Measurements from ENCODE around the gene HECTD3.

Gene HECTD3

DNA sequence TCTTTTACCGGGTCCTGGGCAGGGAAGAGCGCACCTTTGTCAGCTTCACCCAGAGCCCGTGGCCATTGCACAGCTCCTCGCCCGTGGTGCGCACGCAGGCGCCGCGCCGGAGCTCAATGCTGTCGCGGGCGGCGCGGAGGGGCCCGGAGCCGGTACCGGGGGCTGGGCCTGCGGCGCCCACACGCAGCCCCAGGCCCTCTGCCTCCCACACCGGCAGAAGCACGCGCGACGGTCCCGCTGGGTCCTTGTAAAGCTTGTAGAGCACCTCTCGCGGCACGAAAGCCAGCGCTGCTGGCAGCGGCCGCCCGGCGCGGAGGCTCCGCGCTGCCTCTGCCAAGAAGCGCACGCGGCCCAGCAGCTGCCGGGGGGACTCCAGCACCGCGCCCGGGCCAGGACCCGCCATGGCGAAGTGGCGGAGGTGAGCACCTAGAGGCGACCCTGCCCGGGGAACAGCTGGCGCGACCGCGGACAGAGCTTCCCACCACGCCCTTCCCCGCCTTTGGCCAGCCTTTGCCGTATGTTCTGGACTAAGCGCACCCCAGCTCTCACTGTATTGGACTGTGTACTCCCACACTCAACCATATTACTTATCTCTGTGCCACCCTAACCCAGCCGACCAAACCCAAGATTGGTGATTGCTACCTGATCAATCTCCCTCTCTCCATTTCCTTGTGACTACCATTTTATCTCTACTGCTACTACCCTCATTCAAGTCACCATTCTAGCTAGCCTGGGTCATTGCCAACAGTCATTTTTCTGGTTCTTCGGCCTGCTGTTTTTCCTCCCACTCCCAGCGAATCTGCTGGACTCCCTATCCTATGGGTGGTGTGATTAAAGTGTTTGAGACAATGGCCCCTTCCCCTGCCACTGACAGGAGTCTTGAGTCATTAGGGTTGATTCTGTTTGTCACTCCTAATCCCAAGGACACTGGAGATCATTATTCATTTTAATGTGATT lies at the start of gene HECTD3:
HECTD3 (minus strand) TSS at position 470 of the 957 bp plus-strand sequence; CDS start at position 403, 67 bp downstream.
- peak; percentile 32 for DNase-seq

GRCh38 chr1:45059829-45060228 lies 48.7 kb upstream of the HECTD3 start:
- no peak for DNase-seq

- DNase-seq: no peak
Observed at GRCh38 chr1:45057542-45057941, 46.4 kb upstream of the HECTD3 start.

GRCh38 chr1:45051005-45051772 lies 40.1 kb upstream of the HECTD3 start:
- no peak for DNase-seq

- no peak for DNase-seq
Observed at GRCh38 chr1:45047032-45047431, 35.9 kb upstream of the HECTD3 start.

DNA sequence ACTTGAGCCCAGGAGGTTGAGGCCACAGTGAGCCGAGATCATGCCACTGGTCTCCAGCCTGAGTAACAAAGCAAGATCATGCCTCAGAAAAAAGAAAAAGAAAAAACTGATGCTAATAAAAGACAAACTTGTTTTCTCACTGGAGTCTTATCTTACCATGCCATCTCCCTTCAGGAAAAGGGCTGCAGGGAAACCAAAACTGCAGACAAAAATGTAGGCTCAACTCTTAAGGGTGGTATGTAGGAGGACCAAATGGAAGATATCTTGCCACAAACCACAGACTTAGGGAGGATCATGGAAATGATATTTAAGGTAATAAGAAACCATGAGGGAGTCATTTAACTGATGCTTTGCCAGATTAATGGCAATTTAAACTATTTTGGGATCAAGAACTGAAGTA lies 33.8 kb upstream of the HECTD3 start:
- DNase-seq: no peak

DNA sequence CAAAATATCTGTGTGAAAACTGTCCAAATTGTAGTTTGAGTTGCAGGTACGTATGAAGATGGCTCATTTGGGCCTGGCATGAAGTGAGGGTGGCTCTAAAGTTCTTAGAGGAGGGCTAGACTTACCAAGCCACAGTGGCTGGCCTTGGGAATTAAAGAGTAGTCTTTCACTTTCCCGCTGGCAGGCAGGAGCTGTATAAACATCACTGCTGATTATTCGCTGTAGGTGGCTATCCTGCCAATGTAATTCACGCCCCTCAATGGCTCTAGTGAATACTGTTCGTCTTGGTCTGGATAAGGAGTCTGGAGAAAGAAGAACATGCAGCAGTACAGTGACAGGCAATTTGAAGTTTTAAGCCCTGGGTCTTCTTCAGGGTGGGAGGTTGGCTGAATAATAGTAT lies 32.0 kb upstream of the HECTD3 start:
- no peak for DNase-seq

DNA sequence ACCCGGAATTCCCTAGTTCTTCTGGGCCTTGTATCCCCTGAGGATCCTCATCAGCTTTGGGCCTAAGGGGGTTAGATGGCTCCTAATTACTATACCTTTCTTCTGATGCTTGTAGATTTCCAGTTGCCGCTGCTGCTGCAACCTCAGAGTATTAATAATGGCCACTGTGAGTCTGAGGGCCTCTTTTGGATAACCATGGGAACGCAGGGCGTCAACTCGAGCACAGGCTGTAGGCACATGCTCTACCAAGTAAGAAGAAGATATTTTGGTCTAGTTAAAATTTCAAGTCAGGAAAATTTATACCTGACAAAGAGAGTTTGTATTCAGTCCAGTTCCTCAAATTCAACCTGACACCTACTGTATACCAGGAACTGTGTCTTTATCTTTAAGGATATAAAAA lies 29.2 kb upstream of the HECTD3 start:
- no peak for DNase-seq

- DNase-seq: no peak
Observed at GRCh38 chr1:45038661-45039364, 27.7 kb upstream of the HECTD3 start.

- no peak for DNase-seq
Observed at GRCh38 chr1:45038240-45038639, 27.1 kb upstream of the HECTD3 start.

DNA sequence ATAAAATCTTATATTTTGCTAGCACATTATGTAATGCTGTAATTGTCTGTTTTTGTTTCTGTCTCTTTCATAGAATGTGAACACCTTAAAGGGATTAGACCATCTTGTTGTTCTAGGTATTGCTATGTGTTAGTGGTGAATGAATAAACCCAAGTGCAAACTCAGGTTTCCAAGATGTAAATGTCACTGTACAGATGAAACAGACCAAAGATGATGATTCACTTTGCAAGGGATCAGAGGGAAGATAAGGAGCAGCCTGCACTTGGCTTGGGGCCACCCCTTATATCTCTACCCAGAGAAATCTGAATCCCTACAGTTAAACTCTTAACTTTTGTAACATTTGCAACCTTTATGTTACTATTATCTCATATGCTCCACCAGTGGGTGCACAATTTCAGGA lies 26.3 kb upstream of the HECTD3 start:
- DNase-seq: no peak

- peak; percentile 5 for DNase-seq
Observed at GRCh38 chr1:45035631-45036301, 24.6 kb upstream of the HECTD3 start.

- no peak for DNase-seq
Observed at GRCh38 chr1:45033356-45033755, 22.2 kb upstream of the HECTD3 start.

DNA sequence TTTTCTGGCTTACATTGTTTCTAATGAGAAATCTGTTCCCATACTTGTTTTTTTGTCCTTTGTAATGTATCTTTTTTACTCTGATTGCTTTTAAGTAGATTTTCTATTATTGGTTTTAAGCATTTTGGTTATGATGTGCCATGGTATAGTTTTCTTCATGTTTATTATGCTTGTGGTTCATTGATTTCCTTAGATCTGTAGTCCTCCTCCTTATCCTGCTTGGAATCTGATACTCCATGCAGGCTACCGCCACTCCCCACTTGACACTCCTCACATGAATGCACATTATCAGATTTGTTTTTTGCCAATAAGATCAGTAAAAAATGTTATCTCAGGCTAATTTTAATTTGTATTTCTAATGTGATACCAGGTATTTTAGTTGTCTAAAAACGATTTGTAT lies 21.7 kb upstream of the HECTD3 start:
- peak; percentile 2 for DNase-seq

DNA sequence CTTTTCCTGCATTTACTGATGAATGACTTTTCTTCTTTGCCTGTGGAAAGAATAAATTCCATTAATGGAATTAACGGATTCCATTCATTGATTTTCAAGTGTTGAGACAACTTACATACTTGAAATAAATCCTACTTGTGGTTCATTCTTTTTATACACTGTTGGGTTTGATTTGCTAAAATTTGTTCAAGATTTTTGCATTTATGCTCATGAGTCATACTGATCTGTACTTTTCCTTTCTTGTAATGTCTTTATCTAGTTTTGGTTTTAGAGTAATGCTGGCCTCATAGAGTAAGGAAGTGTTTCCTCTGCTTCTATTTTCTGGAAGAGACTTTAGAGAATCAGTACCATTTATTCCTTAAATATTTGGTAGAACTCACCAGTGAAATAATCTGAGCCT lies 15.3 kb upstream of the HECTD3 start:
- DNase-seq: no peak

- no peak for DNase-seq
Observed at GRCh38 chr1:45023663-45024062, 12.5 kb upstream of the HECTD3 start.

DNA sequence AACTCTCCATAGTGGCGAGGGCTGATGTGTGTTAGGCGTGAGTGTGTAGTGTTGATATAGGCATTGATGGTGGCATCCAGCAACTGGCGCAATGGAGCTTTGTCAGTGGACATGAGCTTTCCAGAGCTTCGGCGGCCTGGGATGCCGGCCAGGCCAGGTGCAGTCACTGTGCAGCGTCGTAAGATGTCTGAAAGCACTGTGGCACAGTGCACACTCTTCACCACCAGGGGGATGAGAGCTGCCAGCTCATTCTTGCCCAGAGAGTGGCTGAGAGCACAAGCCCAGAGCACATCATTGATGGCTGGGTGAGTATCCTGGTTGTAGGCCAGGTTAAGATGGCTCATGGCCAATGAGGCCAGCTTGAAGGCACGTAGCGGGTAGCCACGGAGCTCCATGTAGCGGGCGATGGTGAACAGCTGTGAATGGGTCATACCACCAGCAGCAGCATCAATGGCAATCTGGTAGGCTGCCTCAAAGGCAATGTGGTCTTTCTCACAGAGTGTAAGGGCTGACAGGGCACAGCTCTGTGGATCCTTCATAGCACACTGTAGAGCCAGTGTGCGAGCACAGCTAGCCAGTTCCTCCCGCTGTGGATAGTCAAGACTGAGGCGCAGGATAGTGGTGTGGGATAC lies 7.6 kb upstream of the HECTD3 start:
- DNase-seq: no peak

DNA sequence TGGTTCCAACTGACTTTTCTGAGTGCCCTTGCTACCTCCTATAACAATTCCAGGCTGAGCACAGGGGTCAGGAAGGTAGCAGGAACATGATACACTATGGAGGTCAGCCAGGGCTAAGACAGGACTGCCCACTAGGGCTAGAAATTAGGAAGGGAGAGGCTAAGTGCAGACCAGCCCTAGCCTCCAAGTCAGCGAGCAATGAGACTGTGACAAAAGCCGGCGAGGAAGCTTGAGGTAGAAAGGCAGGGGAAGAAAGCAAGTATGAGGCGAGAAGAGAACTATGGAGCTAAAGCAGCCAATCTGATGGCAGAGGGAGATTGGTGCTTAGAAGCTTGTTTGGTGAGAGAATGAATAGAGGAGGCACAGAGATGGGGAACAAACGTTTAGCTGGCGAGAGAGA lies 5.6 kb upstream of the HECTD3 start:
- DNase-seq: no peak

DNA sequence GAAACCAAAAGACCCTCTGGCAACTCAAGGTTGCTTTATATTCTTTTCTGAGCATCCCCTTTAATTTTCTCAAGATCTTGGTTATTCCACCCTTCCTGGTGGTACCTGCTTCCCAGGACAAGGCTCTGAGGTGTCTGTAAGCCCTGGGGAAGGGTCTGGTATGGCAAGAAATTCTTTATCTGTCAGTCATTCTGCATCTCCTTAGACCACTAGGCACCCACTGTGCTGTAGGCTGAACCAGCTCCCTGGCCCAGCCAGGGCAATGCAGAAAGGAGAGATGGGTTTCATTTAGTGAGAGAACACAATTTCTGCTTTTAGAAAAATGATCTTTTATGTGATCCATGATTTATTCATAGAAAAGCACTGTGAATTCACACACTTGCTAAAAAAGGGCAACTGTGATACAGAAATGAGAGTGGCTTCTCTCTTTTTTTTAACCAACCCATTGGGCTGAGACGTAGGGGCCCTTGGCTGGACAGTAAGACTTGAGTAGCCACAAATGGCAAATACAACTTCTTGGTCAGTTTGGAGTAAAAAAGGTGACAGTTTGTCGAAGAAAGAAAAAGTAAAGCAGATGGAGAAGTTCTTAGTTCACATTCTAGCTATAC lies 5.1 kb upstream of the HECTD3 start:
- DNase-seq: no peak

DNA sequence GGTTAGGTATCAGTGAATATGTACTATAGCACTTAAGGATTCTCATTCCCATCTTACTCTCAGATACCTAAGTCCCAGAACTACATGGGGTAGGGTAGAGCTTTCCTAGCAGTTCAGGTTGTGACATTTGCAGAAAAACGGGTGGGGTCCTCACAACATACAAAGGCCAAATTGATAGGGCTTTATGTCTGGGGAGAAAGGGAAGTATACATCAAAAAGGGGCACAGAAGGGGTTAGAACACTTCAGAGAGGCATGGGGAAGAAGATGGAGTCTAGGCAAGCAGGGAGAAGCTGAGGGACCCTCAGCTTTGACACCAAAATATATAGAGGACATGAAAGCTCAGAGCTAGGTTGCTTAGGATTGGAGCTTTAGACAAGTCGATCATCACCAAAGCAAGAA lies 4.6 kb upstream of the HECTD3 start:
- no peak for DNase-seq

DNA sequence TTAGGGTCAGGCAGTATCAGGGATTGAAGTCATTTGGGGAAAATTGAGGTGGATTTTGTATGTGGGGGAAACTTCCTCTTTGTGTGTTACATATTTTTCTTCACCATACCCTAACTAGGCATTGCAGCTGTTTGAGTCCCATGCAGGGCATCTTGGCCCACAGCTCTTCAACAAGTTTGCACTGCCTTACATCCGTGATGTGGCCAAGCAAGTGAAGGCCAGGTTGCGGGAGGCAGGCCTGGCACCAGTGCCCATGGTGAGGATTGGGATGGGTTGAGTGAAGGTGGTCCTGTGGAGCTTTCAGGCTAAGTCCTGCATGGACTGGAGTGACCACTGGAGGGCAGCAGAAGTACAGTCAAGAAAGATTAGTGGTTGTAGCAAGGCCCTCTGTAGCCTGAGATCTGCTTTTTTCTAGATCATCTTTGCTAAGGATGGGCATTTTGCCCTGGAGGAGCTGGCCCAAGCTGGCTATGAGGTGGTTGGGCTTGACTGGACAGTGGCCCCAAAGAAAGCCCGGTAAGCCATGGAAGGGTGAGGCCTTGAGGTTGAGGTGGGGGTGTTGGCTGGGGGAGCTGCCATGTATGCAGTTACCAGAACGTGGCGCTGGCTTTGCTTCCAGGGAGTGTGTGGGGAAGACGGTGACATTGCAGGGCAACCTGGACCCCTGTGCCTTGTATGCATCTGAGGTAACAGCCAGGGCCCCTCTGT lies 3.4 kb upstream of the HECTD3 start:
- DNase-seq: peak; percentile 19
